Measurements from ENCODE around the gene ZNF800. TPM values are rescaled to one million over a fixed set of nuclear protein-coding genes. Genes with fewer than 3 reads are reported as not detected.

The ZNF800 gene
- total RNA-seq, 1 experiment from 2014 or later, result 22.3 TPM

DNA sequence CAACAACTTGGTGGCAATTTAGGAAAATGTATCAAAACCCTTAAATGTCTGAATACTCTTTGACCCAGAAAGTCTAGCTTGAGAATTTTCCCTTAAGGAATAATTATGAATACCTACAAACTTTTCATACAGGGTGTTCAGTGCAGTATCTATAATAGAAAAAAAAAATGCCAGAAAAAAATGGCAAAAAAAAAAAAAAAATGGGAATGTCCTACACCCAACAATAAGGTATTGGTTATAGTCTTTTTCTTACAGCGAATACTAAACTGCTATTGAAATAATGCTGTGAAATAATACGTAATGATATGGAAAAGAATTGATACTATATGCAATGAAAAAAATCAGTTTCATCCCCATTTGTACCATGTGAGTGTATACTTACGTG, 44.3 kb downstream of the ZNF800 start:
- DNase-seq (ENCODE audit: low read depth), result no peak

DNA sequence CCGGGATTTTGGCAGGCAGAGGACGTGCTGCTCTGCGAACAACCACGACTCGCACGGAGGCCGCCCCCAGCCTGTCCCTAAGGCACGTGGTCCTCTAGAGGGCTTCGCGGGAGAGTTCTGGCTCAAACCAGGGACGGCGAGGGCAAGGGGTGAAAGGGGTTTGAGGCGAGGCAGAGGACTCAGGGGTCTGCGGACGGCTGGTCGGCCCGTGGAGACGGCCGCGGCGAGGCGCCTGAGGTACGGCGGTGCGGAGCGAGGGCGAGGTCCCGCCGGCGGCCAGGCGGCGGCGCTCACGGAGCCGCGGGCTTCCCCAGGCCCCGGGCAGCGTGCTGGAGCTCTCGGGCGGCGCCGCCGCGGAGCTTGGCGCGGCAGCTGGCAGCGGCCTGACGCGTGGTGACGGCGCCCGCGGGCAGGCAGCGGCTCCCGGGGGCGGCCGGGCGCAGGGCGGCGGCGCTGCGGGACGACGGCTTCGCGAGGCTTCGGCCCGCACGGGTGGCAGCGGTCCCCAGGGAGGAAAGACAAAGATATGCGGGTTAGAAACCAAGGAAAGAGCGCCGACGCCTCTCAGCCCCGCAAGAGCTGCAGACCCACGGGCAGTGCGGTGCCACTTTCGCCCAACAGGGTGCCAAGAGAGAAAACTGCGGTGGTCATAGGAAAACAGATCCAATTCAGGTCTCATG, 44.8 kb downstream of the ZNF800 start:
- peak; percentile 44 for DNase-seq (ENCODE audit: low read depth)

DNA sequence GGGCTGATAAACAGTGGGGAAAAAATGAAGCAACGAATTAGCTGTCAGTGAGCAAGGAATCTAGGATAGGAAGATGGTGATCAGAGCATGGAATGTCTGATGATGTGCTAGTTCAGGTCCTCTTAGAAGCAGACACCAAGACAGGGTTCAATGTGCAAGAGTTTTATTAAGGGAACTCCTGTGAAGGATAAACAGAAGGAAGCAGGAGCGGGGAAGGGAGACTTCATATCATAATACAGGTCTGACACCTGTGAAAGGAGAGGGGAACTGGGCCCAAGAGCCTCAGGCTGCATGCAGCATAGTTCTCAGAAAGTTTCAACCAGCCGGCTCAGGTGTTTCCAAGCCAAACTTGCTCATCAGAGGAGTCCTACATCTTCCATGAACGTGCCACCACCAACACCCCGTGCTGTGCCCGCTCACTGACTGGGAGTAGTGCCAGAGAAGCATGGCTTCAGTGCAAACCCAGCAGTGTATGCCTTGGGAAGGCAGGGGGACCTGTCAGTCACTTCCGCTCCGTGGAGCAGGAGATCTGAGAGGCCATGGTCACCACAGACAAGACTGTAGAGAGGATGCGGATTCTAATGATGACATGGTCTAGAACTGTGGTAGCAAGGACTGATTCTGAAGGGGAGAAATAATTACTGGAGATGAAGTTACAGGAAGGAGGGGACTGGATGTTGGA, 45.8 kb downstream of the ZNF800 start:
- DNase-seq (ENCODE audit: low read depth), result no peak

DNA sequence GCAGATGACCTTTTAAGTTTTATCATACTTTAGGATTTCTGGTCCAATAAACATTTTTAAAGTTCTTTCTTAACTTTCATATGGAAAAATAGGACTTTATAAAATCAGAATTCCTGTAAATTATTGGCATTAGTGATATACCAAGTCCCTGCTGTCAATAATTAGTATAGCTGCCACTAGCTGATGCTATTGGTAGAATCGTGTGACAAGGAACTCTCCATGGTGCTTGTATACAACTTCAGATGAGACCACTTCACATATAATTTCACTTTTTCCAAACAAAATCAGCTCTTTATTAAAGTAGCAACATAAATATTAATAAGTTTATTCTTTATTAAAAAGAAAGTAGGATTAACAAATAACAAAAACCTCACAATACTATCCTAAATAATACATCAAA, 49.9 kb downstream of the ZNF800 start:
- DNase-seq (ENCODE audit: low read depth), result no peak

DNA sequence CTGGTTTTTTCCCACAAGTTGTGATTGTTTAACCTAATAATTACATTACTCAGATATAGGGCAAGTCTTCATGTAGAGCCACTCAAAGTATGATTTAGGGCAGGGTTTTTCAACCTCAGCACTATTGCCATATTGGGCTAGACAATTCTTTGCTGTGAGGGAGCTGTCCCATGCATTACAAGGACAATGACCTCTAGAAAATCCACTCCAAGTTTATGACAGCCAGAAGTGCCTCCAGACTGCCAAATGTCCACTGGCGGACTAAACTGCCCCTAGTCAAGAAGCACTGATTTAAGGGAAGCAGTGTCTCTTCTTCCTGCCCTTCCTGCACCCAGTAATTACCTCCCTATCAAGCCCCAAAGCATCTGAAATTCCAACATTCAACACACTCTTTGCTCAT, 54.4 kb downstream of the ZNF800 start:
- DNase-seq (ENCODE audit: low read depth), result no peak

DNA sequence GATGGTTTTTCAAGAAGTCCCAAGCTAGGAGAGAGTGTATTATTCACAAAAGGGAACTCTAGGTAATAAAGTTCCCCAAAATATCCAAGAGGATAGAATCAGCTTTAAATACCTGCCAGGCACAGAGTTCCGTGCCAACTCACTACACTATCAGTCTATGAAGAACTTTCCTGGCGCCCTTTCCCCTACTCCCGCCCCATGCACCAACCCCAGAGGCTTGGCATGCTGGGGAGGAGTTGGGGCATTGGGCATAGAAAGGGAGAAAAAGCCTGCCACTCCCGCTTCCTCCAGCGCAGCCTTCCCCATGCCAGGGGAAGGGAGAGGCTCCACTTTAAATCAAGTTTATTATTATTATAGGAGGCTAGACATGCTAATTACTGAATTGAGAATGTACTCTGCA, 54.9 kb downstream of the ZNF800 start:
- DNase-seq (ENCODE audit: low read depth), result no peak

DNA sequence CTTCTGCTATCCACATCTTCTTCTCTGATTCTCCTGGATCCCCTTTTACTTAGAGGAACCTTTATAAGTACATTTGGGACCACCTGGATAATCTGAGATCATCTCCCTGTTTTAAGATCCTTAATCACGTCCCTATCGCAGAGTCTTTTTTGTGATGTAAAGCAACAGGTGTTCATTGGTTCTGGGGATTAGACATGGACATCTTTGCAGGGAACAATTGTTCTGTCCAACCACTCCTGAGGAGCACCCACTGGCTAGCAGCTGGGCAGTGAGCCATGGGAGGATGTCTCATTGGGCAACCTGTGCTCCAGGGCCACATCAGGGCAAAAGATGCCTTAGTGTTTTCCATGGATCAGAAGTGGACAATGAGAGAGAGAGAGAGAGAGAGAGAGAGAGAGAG, 56.0 kb downstream of the ZNF800 start:
- no peak for DNase-seq (ENCODE audit: low read depth)

DNA sequence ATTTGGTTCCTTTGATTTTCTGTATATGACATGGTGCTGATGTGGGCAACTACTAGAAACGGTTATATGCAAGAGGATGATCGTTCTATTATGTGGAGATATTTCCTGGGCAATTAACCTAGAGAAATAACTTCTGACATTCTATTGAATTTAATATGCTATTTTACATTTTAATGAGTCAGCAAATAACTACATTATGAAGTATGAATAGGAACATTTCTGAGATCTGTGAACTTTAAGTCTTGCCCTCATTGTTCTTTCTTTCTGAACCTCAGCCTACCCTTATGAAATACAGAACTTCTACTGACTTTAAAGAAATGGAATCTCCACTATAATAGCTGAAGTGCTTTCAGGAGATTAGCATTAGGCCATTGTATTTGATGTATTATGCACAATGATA, 59.6 kb downstream of the ZNF800 start:
- no peak for DNase-seq (ENCODE audit: low read depth)

DNA sequence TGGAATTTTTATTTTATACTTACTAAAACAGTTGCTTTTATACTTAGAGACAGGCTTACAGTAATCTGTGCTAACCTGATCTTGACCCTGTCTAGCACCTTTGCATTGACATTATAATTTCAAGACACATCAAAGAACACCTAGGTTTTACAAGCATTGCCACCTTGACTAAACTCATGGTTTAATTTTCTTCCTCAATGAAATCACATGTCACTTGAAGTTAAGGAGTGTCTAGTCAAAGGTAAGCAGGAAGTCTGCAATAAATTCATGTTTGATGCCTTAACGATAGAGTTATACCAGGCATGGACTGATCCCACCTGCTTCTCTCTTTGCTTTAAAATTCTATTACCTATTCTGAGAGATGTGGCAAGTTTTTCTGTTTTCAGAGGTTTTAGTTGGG, 62.4 kb downstream of the ZNF800 start:
- no peak for DNase-seq (ENCODE audit: low read depth)

DNA sequence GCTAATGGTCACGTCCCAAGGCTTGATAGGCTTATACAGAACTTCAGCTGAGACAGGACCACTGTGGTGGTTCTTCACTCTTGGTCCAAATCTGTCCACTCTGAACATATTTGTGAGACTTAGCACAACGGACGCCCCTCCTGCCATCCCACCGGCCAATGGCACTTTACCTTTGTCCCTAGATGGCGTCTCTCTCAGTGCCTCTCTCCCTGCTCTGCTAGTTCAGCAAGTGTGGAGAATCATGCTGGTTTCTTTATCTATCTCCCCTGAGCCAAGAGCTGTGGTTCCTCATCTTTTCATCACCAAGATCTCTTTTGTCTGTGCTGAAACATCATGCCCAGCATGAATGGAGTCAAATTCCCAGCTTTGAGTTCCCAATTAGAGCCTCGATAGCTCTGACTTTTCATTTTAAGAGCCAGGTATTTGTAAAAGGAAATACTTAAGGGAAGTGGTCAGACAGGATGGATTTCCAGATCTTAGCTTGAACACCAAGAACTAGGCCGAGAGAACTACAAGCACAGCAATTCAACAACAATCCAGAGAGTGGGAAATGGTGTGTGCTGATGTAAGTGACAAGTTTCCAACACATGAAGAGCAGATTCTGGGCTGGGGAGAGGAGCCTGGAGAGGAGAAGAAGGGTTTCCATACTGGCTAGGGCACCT, 69.5 kb downstream of the ZNF800 start:
- no peak for DNase-seq (ENCODE audit: low read depth)

DNA sequence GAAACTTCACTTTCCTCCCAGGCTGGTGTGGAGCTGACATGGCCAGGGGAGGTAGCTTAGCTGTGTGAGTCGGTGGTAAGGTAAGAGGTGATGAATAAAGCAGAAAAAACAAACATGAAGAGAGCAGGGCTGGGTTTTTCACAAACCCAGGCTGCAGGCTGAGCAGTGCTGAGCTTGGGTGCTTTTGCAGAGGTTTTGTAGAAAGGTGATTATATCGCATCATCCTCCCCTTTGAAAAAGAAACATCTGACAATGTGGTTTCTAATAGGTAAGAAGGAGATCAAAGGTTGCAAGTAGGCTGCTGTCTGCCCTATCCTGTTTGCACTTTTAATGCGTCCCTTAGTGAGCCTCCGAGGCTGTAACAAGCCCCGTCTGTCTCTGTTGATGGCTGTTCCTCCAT, 70.2 kb downstream of the ZNF800 start:
- no peak for DNase-seq (ENCODE audit: low read depth)

DNA sequence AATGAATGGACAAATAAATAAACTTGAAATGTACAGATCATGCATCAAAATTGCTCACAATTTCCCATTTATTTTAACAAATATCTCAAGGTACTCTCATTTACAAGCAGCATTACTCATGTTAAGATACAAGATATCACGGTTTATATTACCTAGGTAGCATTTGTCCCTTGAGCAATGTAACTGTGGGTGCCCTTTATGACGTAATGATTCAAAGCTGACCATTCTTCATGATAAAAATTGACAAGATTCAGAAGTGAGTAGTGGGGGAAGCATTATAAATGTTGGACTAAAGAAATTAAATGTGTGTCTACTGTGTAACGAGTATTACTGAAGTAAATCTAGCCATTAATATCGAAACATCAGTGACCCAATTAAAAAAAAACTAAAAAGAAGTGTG, 71.5 kb downstream of the ZNF800 start:
- no peak for DNase-seq (ENCODE audit: low read depth)

Other genes with a start within 250 kb of the ZNF800 start
- 0.24 and 1.4 TPM in 2 replicates for gene GRM8, start 139.8 kb downstream of the ZNF800 start, total RNA-seq (2014; rRNA removed; shearing (Covaris generic))
- 26.6 and 28.8 TPM in 2 replicates for gene GCC1, start 192.9 kb upstream of the ZNF800 start, total RNA-seq (2014; rRNA removed; shearing (Covaris generic))
- 155 and 173 TPM in 2 replicates for gene ARF5, start 195.7 kb upstream of the ZNF800 start, total RNA-seq (2014; rRNA removed; shearing (Covaris generic))
- 1.4 and 1.8 TPM in 2 replicates for gene FSCN3, start 201.0 kb upstream of the ZNF800 start, total RNA-seq (2014; rRNA removed; shearing (Covaris generic))
- gene PAX4, start 225.4 kb upstream of the ZNF800 start, total RNA-seq (2014; rRNA removed; shearing (Covaris generic)), result not detected in 2 replicates

Data from Daoy (cell line).